Ureter (tissue), 1 donor: ENCODE results near the gene HPSE. TPM values are rescaled to one million over a fixed set of nuclear protein-coding genes. Genes with fewer than 3 reads are reported as not detected.
"Not testable (repeated sequence)": the region's sequence is repeated elsewhere in the genome, so short reads cannot be mapped to it uniquely, and the experiment has no call there.

Experiments
- DNase-seq: peaks from one replicate; pipeline ENCODE4 v3.0.0-alpha.2; 2020; ENCODE audit warnings: low spot score
- total RNA-seq: library from RNA; stranded (reverse); gene quantifications from one replicate; pipeline ENCODE4 v1.2.4, GENCODE V29; 2023
- donor health status: DM: yes; HTN: yes; CAD: no.

HPSE gene
- total RNA-seq, 1 donor from 2014 or later = 1.1 TPM

DNA sequence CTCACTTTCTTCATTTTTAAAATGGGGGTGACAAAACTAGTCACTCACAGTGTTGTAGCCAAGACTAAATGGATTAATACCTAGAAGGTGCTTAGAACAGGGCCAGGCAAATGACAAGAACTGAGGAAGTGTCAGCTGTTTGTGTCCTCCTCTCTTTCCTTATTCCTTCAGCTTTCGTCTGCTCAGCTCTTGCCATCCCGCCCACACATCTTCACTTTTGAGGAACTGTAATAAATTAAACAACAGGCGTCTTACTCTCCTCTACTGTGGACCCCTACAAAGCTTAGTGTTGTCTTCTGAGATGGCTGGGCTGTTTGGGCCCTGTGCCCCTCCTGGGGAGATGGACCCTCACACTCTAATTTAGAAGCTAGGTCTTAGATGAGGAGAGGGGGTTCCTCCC lies 2.7 kb downstream of the HPSE start:
- DNase-seq = no peak

GRCh38 chr4:83329521-83330110 lies 5.0 kb downstream of the HPSE start:
- DNase-seq = no peak

GRCh38 chr4:83328521-83329187 lies 6.0 kb downstream of the HPSE start:
- no peak for DNase-seq

DNA sequence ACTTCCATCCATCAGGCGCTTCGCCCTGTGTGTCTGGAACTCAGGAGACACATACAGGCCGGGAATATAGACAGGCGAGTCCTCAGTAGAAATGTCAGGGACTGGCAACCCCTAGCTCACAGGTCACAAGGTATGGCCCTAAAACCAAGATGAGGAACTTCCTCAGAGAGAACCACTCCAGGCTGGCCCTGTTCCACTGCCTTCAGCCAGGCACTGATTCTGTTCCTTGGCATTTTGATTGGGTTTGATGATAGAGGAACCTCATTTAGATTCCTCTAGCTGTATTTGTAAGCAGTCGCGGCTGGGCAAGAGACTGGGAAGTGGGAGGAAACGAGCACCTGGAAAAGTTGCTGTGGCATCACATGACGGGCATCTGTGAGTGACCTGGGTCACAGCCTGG lies 8.1 kb downstream of the HPSE start:
- DNase-seq = no peak

DNA sequence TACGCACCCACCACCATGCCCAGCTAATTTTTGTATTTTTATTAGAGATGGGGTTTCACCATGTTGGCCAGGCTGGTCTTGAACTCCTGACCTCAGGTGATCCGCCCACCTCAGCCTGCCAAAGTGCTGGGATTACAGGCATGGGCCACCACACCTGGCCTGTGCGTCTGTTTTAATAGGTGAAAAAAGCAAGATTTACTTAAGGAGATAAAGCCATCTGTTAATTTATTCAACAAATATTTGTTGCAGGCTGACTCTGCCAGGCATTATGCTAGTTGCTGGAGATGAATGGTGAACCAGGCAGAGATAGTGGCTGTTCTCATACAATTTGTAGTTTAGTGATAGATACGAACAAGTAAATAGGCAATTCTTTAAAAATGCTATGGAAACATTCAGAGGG lies 9.3 kb downstream of the HPSE start:
- DNase-seq = not testable (repeated sequence)

DNA sequence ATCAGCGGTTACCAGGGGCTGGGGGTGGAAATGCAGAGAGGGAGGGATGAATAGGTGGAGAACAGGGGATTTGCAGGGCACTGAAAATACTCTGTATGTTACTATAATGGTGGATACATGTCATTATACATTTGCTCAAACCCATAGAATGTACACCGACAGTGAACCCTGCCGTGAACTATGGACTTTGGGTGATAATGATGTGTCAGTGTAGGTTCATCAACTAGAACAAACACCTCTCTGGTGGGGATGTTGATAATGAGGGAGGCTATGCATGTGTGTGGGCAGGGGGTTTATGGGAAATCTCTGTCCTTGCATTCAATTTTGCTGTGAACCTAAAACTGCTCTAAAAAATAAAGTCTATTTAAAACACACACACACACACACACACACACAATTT lies 11.5 kb downstream of the HPSE start:
- DNase-seq = no peak

- DNase-seq = peak; percentile 51
Measured at GRCh38 chr4:83320548-83320947, 14.1 kb downstream of the HPSE start.

DNA sequence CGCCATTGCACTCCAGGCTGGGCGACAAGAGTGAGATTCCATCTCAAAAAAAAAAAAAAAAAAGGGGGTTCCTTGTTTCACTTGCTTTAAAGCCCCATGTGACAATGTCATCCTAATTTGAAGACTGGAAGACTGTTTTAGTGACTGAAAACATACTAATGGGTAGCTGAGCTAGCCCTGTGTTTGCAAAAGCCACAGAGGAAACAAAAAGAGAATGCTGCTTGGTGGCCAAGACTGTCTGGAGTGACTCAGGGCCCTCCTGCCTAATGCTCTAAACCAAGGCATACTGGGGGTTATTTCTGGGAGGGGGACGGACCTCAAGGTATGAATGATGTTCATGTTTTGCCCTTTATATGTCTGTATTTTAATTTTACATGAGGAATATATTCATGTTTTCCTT lies 16.0 kb downstream of the HPSE start:
- DNase-seq = no peak

DNA sequence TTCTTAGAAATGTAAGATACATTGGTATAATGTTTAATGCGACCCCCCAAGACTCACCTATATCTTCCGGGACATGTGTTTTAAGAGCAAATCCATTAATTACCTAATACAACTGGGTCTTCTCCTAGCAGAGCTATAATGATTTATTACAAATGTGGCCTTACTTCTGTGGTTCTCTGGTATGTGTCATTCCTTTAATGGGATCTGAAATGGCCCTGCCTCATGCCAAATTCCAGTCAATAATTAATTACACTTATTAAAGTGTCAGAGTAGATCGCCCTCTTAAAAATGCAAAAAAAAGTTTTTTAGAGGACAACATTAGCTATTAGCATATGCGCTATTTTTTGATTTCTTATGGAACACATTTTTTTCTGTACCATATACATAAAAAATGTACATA lies 17.0 kb downstream of the HPSE start:
- DNase-seq = no peak

GRCh38 chr4:83316459-83317165 lies 18.0 kb downstream of the HPSE start:
- no peak for DNase-seq

- DNase-seq = no peak
Measured at GRCh38 chr4:83315341-83315870, 19.2 kb downstream of the HPSE start.

GRCh38 chr4:83308672-83309071 lies 26.0 kb downstream of the HPSE start:
- DNase-seq = no peak

DNA sequence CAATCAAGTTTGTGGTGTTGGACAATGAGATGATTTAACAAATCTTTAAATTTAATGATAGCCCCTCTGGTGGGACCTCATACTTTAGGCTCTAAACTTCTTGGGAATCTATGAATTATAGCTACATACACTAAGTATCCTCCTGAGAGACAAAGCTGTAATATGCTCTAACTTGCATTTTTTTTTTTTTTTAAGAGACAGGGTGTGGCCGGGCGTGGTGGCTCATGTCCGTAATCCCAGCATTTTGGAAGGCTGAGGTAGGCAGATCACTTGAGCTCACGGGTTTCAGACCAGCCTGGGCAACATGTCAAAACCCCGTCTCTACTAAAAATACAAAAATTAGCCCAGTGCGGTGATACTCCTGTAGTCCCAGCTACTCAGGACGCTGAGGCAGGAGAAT lies 26.7 kb downstream of the HPSE start:
- no peak for DNase-seq

GRCh38 chr4:83305187-83305586 lies 29.5 kb downstream of the HPSE start:
- DNase-seq = no peak

GRCh38 chr4:83297548-83298260 lies 36.9 kb downstream of the HPSE start:
- no peak for DNase-seq

DNA sequence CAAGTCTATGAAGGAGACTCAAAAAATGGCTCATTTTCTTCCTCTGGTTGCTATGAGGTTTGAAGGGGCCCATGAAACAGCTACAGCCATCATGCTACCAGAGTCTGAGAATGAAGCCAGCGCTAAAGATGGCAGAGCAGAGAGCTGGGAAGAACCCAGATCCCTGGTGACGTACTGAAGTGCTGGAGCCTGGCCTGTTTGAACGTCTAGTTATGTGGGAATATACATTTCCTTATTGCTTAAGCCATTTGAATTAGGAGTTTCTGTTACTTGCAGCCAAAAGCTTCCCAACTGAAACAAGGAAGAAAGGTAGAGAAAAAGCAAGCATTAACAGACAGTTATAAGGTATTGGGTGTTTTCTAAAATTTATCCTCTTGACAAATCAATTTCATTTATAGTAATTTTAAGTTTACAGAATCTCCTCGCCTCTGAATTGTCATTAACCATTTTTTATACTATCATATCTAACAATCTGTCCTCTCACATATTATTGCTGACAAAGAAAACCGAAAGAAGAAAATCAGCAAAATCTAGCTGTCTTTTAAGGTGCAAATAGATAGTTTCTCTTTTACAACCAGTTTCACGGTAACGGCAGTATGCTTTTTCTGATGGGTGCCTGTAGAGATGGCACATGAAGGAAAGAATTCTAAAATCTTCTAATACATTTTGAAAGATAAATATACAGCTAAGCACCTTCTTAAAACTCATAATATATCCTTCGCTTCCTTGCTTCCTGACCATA lies 41.2 kb downstream of the HPSE start:
- no peak for DNase-seq

DNA sequence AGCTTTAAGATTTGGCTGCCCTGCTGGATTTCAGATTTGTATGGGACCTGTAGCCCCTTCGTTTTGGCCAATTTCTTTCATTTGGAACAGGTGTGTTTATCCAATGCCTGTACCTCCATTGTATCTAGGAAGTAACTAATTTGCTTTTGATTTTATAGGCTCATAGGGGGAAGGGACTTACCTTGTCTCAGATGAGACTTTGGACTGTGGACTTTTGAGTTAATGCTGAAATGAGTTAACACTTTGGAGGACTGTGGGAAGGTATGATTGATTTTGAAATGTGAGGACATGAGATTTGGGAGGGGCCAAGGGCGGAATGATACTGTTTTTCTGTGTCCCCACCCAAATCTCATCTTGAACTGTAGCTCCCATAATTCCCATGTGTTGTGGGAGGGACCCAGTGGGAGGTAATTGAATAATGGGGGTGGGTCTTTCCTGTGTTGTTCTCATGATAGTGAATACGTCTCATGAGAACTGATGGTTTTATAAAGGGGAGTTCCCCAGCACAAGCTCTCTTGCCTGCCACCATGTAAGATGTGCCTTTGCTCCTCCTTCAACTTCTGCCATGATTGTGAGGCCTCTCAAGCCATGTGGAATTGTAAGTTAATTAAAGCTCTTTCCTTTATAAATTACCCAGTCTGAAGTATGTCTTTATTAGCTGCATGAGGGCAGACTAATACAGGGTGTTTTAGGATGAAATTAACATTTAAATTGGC lies 44.4 kb downstream of the HPSE start:
- DNase-seq = not testable (repeated sequence)

DNA sequence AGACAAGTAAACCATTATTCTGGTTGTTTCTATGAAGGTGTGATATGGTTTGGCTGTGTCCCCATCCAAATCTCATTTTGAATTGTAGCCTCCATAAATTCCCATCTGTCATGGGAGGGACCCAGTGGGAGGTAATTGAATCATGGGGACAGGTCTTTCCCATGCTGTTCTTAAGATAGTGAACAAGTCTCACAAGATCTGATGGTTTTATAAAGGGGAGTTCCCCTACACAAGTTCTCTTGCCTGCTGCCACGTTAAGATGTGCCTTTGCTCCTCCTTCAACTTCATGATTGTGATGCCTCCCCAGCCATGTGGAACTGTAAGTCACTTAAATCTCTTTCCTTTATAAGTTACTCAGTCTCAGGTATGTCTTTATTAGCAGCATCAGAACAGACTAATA lies 46.3 kb downstream of the HPSE start:
- not testable (repeated sequence) for DNase-seq

GRCh38 chr4:83285055-83285407 lies 49.6 kb downstream of the HPSE start:
- no peak for DNase-seq

GRCh38 chr4:83284193-83285054 lies 50.2 kb downstream of the HPSE start, which contains the start of gene COQ2:
TSS of gene COQ2 (minus strand) at chr4:83284798. CDS start at chr4:83284764, 34 bp downstream.
- peak; percentile 96 for DNase-seq
